Activated CD4-positive, CD25-positive, alpha-beta regulatory T cell treated with anti-CD3 and anti-CD28 coated beads, Interleukin-2, amount 50 U/mL, for 72 hours (primary cell): ENCODE data around the gene TNFAIP1.

ENCODE experiments used
- DNase-seq: peaks from one replicate; pipeline ENCODE4 v3.0.0; 2021

The TNFAIP1 gene

DNA sequence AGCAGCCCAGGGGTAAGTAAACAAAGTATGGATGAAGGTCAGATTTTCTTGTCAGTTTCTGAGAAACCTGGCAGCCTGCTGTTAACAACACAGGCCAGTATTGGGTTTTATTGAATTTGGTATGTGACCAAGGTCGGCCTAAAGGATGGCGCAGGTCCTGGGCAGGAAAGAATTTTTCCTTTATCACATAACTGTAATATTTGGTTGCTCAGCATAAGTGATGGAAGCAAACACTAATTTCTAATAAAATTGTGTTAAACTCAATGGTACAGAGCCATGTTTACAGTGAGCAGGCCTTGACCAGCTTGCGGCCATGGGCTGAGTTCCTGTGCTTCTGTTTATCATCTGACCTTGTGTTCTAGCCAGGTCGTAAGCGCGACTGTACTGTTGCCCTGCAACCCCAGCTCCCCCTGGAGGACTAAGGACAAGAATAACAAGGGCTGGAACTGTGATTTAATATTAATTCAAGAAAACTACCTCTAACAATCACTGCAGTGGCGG lies 11.2 kb downstream of the TNFAIP1 start:
- DNase-seq, result no peak

DNA sequence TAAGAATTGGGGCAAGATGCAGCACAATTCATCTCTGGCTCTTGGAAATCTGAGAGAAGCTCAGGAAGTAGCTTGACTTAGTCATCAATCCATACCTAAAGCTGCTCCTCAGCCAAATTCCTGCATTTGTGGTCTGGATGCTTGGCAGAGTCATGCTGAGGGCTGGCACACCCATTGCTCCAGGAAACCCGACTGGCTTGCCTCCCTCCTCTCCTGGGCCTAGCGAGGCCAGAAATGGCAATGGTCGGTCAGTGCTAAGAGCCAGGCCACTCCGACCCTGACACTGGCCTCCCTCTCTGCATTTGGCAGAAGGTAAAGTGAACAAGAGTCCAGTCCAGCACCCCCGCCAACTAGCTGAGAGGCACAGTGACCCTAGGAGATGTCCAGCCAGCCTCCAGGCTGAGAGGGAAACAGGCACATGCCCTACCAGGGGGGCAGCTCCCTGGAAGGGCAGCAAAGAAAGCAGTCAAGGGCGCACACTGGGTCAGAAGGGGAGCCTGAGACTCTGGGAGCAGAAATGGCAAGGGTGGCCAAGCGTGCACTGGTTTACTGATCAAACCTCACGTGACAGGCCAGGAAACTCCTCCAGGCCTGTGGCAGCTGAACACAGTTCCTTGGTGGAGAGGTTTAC lies 11.8 kb downstream of the TNFAIP1 start:
- DNase-seq, result no peak

DNA sequence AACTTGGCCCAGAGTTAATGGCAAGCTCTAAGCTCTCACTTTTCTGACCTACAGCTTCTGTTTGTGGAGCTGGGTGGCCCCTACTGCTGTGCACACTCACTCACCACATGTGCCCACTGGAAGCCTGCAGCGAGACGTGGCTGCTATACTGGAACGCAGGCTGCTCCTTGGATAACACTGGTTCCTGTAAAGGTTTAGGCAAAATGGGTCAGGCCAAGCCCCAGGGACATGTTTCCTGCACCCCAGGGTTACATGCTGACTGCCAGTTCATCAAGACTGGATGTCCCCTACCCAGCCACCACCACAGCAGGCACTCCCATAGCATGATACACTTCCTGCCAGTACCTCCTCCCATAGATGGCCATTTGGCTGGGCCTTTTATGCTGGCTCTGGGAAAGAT lies 13.4 kb downstream of the TNFAIP1 start:
- DNase-seq, result no peak

DNA sequence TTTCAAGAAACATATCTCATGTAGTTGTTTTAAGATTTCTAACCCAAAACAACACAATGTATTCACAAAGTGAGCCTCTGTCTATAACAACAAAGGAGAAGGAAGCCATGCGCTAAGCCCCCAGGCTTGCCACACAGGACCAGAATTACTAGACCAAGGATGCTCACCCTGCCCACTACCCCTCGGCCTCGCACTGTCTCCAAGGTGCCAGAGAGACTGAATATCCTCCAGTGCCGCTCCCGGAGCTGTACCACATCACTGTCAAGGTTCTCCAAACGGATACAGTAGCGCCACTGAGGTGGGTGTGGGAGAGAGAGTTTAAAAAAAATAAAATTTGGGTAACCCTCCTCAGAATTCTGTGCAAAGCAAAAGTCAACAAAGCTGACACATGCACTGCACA lies 14.7 kb downstream of the TNFAIP1 start:
- no peak for DNase-seq

DNA sequence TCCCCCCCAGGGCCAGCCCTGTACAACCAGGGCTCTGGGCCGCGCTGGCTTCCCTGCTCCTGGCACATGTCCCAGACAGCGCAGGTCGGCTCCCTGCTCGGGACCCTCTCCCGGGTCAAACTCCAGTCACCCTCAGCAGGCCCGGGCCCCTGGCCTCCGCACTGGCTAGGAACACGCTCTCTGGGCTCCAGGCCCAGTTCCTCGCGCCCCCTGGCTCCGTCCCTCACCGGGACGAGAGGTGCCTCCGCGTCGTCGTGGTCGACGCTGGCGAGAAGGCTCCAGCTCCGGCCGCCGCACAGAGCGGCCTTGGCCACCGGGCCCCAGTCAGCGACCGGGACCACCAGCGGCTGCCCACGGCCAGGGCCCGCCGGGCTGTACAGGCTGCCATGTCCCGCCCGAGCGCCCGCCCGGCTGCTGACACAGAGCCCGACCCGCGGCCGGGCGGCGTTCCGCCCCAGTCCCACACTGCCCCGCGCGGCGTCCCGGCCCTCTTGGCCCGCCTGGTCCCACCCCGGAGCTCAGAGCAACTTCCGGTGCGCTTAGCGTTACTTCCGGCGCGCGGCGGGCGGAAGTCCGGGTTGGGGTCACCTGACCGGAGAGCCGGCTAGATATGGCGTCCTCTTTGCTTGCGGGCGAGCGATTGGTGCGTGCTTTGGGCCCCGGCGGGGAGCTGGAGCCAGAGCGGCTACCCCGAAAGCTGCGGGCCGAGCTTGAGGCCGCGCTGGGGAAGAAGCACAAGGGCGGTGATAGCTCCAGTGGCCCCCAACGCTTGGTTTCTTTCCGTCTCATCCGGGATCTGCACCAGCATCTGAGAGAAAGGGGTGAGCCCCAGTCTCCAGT lies 21.7 kb downstream of the TNFAIP1 start, which contains the start of gene POLDIP2:
TSS of gene POLDIP2 (minus strand) at position 467 of the 840 bp plus-strand sequence. CDS start at position 388, 79 bp downstream.
- peak; percentile 96 for DNase-seq

DNA sequence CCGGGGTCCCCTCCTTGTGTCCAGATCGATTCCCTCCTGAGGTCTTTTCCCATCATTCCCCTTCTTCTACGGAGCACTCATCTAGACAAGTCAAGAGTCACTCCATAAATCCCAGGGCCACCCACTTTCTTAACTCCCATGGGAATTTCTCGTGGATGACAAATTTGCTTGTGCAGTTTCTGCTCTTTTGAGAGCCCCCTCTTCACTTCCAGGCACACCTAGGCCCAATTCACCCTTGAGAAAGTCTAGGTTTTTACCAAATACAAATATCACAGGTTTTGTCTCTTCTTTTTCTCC lies 22.3 kb downstream of the TNFAIP1 start:
- DNase-seq, result no peak

DNA sequence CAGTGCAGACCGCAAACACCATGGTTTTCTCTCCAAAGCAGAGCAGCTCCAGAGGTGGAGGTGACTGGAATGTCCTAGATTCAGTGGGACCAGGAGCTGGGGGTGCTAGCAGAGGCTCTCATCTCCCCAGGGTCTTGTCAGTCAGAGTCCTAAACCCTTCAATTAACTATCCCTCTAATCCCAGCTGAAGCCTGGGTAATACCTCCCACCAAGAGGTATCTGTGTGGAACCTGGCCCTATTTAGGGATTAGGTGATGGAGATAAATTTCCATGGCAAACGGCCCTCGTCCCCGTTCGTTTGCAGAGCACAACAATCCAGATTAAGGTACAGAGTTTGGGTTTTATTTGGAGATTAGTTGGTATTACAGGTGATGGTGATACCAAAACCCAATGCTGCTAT lies 27.6 kb downstream of the TNFAIP1 start:
- no peak for DNase-seq

DNA sequence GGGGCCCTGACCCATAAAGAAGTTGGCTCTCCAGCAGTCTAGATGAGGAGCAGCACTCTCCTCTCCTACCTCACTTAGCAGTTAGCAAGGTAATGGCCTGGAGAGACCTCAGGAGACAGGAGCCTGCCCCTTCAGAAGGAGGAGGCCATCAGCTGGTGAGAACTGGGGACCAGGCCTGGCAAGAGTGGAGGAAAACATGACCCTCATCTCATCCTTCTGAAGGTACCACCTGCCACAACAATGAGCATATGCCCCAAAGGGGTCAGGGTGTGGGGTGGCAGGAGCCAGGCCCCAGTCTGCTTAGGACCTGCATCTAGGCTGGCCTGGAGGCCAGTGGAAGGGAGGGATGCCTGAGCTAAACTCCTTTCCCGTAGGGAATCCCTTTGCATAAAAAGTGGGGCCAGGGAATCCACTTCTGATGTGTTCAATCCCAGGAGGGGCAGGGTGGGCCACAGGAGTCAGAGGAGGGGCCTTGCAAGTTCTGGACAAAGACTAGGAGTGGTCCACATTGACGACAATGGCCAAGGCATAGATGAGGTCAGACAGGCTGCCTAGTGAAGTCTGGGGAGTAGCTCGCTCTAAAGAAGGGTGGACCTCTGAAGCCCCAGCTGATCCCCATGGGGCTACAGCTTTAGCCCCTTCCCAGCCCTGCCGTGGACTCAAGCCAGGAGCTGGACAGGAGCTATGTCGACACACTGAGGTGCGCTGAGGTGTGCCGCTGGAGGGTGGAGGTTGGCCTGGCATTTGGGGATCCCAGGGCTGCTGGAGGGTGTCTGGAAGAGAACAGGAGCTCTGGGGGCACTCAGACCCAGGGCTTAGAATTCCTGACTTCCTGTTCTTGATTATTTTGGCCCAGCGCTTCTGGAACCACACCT lies 28.5 kb downstream of the TNFAIP1 start:
- no peak for DNase-seq

DNA sequence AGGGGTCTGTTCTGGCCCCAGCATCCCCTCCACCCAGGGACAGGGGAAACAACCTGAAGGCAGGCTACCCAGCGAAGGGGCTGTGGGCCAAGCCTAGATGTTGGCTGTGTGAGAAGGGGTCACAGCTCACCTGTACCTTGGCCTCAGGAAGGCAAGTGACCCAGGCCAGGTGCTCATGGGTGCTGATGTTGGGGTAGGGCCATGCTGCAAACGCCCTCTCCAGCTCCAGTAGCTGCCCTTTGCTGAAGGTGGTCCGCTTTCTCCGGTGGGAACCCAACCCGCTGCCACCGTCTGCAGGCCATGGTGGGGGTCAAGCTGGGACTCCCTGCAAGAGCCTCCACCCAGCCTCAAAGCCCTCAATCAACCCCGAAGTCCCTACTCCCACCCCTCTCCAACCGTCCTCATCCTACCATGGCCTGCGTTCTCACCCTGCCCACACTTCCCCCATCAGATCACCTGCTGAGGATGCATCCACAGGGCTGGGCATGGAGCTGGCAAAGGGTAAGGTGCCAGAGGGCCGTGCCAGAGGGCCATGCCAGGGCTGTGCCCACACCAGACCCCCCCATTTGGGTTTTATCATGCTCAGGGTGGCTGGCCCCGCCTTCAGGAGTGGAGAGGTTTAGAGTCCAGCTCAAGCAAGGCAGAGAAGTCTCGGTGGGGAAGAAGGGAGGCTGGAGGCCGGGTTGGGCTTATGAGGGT lies 29.3 kb downstream of the TNFAIP1 start, which contains the start of gene SEBOX:
TSS of gene SEBOX (minus strand) at position 535 of the 699 bp plus-strand sequence. CDS start at position 487, 48 bp downstream.
- DNase-seq, result no peak

DNA sequence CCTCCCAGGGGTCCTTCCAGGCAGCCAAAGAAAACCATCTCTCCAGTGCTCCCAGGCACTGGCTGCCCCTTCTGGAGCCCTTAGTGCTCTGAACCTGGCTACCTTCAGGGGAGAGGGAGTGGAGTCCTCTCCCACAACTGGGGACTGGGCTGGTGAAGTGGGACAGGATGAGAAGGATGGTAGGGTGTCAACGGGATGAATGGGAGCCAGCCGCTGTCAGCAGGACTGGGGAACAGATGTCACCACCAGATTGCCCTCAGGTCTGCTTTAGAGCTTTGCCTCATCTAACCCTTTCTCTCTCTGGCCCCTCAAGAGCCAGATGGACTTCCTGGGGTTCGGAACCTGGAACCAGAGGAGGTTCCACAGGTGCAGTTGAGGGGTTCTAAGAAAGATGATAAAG lies 29.9 kb downstream of the TNFAIP1 start:
- DNase-seq, result no peak

DNA sequence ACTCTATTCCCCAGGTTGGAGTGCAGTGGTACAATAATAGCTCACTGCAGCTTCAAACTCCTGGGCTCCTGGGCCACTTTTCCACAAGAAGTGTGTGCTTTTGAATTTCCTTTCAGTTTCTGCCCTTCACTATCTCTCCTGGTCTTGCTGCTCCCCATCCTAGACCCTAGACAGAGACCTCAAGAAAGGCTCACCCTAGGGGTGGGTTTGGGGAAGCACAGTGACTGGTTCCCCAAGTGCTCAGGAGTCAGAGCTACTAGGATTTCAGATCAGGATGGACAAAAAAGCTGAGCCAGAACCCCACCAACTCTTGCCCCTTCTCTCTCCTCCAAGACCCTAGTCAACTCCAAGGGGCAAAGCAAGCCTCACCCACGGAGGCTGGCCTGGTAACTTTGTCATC lies 31.0 kb downstream of the TNFAIP1 start:
- DNase-seq, result no peak

DNA sequence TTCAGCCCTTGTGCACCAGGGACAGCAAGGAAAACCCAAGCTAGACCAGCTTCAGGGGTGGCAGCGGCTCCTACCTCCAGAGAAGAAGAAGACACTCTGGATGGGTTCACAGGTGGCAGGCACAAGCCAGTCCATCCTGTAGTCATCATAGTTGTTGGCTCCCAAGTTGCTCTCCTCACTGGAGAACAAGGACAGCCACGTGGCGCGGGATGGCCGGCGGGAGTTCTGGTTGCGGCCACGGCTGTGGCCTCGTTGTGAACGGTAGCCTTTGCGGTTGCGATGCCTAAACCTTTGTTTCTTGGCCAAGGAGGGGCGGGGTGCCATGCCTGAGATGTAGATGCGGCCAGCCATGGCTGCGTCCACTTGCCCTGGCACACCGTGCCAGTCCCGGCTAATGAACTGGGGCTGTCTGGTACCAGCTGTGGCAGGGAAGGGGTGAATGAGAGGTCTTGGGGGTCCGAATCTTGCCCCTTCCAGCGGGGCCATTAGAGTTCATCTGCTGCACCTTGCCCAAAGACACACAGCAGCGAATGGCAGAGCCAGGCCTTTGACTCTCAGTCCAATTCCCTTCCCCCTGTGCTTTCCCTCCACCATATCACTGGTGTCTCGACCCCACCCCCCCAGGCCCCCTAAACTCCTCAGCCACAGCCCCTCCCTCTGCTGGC lies 32.2 kb downstream of the TNFAIP1 start:
- DNase-seq, result no peak

DNA sequence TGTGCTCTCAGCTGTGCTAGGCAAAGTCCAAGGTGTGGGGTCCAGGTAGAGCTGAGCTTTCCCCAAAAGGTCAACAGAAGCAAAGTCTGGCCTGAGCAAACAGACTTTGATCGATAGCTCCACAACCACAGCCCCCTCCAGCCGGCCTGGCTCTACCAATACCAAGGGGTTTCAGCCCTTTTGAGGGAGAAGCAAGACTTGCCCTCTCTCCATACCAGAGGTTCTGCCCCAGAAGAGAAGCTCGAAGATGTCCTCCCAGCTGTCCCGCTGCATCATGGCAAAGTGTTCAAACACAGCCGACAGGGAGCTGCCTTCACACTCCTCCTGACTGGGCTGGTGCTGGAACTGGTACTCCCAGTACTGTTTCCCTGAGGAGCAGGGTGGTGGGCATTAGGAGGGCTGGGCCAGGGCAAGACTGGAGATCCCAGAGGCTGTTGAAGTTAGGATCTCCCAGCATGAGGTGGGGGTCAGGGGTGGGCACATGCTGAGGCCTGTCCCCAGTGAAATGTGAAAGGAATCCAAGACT lies 32.8 kb downstream of the TNFAIP1 start:
- no peak for DNase-seq

DNA sequence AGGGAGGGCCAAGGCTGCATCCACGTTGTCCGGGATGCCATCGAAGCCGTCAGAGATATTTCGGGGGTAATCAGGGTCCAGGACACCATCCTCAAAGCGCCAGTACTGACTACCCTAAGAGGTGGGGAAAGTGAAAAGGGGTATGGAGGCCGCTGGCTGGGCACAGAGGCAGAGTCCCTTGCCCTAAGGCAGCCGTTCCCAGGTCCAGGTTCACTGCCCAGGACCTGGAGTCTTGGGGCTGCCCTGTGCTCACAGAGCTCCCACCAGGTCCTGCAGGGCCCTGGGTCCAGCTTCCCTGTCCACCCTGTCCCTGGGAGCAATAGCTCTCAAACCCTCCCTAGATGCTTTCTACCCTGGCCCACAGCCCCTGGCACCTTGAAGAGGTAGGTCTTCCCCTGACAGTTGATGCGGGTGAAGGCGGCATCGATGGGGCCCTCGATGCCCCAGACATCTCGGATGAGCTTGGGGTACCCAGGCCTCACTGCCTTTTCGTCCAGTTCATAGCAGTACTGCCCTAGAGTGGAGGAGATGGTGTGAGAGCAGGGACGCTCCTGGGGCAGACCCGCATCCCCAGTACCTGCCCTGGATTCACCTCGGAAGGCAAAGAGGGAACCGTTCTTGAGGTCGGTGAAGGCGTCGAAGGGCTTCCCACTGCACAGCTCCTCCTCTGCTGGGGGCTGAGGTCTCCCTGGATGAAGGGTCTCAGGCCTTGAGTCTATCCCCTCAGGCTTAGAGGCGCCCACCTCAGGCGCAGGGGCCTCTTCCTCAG lies 33.5 kb downstream of the TNFAIP1 start:
- no peak for DNase-seq

DNA sequence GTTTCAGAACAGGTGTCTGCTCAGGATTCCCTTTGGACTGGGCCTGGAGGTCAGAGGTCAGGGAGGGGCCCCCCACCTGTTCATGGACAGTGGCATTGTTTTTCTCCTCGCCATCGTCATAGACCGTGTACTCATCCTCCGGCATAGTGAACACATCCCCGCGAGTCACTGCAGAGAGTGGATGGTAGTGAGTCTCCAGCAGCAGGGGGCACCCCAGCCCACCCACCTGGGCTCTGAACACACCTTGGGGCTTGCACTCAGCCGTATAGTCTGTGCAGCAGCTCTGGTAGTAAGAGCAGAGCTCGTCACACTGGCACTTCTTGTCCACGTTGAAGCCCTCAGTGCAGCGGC lies 34.1 kb downstream of the TNFAIP1 start:
- no peak for DNase-seq

DNA sequence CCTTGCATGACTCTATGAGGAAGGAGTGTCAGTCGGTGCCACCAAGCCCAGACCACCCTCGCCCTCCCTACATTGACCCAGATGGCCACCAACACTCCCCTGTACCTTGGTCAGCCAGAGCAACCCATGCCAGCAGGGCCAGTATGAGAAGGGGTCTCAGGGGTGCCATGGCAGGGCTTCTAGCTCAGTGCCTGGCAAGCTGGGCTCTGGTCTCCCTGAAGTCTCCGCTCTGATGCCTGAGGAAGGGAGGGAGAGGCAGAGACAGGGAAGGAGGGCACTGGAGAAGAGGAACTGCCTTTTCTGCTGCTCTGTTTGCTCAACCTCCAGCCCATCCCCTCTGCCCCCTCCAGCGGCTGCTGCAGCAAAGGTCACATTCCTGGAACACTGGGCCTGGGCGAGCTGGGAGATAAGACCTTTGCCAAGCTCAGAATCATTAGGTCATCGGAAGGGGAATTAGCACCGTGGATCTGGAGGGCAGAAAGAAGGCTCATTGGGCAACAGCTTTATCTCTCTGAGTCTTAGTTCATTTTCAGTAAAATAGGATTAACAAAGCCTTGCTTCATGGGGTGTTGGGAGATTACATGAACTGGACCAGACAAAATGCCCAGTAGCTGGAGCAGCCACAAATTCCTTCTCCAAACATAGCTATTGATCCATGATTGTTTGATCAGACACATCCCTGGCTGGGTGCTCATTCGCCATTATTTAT lies 34.6 kb downstream of the TNFAIP1 start, which contains the start of gene VTN:
TSS of gene VTN (minus strand) at position 273 of the 709 bp plus-strand sequence. CDS start at position 169, 104 bp downstream.
- no peak for DNase-seq

DNA sequence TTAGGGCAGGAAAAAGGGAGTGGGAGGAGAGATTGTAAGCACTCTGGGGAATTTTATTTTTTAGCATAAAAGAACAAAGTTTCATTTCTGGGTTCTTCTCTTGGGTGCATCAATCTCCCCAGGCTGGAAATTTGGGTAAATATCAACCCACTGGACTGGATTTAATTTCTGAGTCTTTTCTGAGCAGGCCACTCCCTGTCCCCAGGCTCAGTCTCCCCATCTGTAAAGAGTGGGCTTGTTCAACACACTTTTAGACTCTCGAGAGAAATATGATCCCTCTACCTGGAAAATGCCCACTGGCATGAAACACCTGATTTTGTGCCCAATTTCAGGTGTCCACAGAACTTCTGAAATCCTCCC lies 35.2 kb downstream of the TNFAIP1 start:
- no peak for DNase-seq

DNA sequence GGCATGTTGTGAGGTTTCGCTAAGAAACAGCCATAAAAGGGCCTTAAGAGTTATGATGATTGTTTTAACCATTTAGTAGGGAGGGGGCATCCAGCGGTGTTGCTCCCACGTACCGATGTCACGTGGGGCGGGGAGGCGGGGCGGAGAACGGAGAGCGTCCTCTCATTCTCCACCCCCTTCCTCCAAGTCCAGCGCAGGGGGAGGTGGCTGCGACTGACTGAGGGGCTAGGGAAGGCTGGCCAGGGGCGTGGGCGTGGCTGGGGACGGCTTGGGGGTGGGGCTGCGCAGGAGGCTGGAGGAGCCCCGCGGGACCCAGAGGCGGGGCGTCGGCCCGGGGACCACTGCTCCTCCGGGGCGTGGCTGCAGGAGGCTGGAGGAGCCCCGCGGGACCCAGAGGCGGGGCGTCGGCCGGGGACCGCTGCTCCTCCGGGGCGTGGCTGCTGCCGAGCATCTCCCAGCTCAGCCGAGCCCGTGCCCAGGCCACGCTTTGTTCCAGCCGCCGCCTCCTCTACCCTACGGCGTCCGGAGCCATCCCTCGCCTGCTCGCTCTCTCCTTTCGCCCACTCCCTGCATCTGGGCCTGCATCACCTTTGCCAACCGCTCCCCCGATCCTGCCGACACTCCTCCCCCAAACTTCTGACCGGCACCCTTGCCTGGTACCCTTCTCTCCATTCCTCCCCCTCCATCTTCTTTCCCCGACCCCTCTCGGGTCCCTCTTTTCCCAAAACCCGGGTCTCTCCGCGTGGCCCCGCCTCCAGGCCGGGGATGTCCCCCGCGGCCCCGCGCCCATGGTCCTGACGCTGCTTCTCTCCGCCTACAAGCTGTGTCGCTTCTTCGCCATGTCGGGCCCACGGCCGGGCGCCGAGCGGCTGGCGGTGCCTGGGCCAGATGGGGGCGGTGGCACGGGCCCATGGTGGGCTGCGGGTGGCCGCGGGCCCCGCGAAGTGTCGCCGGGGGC lies 36.0 kb downstream of the TNFAIP1 start, which contains the start of gene SARM1:
TSS of gene SARM1 (plus strand) at position 450 of the 958 bp plus-strand sequence. CDS start at position 789, 339 bp downstream.
- DNase-seq, result peak; percentile 89
